HG03108 (cell line): ENCODE results near the gene PF4V1.

Experiments
- ATAC-seq: cut with Tn5 transposase; IDR thresholded peaks from one replicate; pipeline ENCODE4 v1.9.1; 2021; ENCODE audit warnings: moderate library complexity; ENCODE audit not compliant: unreplicated experiment

The PF4V1 gene

GRCh38 chr4:73853246-73853704 lies at the start of gene PF4V1:
Gene PF4V1 (plus strand): TSS chr4:73853296. CDS start chr4:73853363, 67 bp downstream.
- ATAC-seq = no peak

- ATAC-seq = no peak
These were observed 42.9 kb upstream of the PF4V1 start for GRCh38 chr4:73810191-73810590.

DNA sequence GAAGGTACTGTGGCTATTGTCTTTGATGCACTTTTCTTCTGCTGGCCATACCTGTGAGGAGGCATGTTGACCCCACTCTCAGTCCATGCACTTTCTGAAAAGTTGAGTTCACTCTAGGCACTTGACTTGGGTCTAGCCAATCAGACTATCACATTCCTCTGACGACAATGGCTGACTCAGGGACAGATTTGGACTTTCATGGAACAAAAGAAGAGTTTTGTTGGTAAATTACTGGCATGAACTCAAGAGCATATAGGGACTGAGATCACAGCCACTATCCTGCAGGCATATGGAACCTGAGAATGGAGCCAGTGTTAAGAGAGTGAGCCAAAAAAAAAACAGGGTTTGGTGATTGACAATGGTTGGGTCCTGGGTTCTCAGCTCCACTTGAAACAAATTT lies 41.3 kb upstream of the PF4V1 start:
- ATAC-seq = no peak

DNA sequence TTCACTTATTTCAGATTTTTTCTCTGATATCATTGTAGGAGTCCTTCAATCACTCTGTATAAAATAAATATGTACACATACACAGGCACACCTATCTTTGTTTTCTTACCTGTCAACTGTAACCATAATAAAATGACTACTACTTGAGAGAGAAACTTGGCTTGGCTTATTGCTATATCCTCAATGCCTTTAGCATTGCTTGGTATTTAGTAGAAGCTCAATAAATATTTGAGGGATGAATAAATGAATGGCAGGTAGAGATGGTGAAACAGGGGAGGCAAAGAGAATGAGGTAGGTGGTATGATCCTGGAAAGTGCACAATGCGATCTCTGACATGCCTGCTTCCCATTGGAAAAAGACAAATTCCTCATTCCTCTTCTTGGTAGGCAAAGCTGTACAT lies 38.4 kb upstream of the PF4V1 start:
- ATAC-seq = no peak

GRCh38 chr4:73815145-73815544 lies 38.0 kb upstream of the PF4V1 start:
- no peak for ATAC-seq

DNA sequence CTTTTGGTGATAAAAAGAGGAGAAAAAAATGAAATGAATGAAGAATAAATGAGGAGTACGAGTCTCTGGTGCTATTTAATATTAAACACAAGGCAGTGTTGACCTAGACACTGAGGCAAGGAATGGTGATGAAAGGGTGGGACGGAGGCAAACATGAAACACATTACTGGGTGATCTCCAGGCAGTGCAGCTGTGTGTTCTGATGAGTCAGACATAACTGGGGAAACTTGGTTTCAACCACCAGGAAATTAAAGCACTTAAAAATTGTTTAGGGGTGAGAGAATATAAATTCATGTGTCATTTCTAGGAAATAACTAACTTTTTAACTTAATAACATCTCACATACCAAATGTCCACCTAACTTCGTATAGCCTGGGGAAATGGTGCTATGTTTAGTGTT lies 36.3 kb upstream of the PF4V1 start:
- ATAC-seq = no peak

DNA sequence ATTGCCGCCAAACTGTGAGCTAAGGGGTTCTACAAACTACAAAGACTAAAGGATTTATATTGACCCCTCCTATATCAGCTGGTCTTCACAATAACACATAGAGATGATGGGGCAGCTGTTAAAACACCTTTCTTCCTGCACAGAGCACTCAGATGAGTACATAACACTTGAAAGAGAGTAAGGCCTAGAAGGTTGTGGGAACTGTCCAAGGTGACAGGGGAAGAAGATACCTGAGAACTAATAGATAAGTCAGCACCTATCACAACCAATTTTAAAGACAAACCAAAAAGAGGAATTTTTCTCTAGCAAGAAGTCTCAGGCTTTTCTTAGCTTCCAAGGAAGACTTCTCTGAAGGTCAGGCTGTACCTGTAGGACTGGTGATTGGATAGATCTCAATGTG lies 35.8 kb upstream of the PF4V1 start:
- no peak for ATAC-seq

DNA sequence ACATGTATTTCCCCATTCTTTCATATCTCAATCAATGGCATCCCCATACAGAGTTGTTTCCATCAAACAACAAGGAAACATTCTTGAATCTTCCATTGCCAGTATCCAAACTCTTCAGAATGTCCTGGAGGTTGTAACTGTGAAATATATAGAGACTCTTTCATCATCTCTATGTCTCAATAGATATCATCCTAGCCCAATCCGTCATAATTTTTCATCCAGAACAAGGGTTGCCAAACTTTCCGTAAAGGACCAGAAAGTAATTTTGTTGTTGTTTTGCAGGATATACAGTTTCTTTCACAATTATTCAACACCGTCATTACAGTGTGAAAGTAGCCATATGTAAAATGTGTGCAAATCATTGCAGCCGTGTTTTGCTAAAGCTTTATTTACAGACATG lies 31.8 kb upstream of the PF4V1 start:
- ATAC-seq = no peak

DNA sequence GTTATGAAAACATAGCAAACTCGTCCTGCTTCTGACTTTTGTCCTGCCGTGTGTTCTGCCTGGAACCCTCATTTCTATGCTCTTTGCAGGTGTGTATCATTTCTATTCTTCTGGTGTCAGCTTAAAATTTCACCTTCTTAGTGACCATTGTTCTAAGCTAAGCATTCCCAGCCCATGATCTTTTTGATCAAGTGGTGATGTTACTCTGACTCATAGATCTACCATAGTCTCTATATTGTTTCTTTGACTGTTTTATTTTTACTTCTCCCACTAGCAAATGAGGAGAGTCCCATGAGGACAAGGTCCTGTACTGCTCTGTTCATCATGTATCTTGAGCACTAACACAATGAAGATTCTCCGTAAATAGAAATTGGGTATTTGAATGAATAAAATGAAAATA lies 30.7 kb upstream of the PF4V1 start:
- no peak for ATAC-seq

- ATAC-seq = no peak
These were observed 30.1 kb upstream of the PF4V1 start for GRCh38 chr4:73822812-73823504.

DNA sequence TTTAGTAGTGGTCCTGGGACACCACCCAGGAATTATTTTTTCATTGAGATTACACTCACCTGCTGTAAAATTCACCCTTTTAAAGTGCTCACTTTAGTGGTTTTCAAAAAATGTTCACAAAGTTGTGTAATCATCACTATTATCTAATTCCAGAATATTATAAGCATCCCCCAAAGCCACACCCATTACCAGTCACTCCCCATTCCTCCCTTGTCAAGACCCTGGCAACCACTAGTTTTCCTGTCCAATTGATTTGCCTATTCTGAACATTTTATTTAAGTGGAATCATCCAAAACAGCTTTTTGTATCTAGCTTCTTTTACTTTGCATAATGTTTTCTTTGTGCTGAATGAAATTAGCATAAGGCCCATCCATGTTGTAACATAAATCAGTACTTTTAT lies 29.3 kb upstream of the PF4V1 start:
- ATAC-seq = no peak

- ATAC-seq = no peak
These were observed 24.1 kb upstream of the PF4V1 start for GRCh38 chr4:73828956-73829355.

DNA sequence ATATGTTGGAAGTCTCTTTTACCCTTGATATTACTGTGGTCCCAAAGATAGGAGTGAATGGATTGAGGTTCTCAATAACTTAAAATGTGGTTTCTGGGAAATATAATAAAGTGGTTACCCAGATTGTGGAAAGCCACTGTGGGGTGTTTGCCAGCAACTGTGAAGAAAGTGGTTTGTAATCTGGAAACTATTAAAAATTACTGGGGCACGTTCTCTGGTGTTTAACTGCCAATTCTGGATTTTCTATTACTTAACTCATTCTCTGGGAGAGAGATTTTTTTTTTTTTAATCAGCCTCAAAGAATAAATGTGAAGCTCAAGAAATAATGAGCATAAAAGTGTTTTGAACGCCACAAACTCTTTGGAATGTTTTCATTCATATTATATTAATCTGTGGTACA lies 21.5 kb upstream of the PF4V1 start:
- no peak for ATAC-seq

- ATAC-seq = no peak
These were observed 20.4 kb upstream of the PF4V1 start for GRCh38 chr4:73832651-73833237.

GRCh38 chr4:73836373-73837279 lies 16.5 kb upstream of the PF4V1 start, which contains the start of gene CXCL6:
Gene CXCL6 (plus strand): TSS chr4:73836678. CDS start chr4:73836751, 73 bp downstream.
- ATAC-seq = no peak

- ATAC-seq = no peak
These were observed 14.0 kb upstream of the PF4V1 start for GRCh38 chr4:73839071-73839470.

DNA sequence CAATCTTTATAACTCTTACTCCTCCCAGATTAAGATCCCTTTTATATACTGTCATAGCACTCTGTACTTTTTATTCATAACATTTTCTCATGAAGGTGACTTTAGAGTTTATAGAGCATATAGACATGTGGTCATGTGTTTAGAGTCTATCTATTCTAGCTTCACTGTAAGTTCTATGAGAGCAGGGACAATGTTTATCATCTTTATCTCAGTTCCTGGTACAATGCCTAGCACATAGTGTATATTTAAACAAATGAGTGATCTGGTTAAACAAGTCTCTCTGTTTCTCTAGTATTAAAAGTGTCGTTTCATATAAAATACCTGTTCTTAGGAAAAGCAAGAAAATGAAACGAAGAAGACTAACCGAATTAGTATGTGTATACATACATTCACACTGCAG lies 13.4 kb upstream of the PF4V1 start:
- ATAC-seq = no peak

DNA sequence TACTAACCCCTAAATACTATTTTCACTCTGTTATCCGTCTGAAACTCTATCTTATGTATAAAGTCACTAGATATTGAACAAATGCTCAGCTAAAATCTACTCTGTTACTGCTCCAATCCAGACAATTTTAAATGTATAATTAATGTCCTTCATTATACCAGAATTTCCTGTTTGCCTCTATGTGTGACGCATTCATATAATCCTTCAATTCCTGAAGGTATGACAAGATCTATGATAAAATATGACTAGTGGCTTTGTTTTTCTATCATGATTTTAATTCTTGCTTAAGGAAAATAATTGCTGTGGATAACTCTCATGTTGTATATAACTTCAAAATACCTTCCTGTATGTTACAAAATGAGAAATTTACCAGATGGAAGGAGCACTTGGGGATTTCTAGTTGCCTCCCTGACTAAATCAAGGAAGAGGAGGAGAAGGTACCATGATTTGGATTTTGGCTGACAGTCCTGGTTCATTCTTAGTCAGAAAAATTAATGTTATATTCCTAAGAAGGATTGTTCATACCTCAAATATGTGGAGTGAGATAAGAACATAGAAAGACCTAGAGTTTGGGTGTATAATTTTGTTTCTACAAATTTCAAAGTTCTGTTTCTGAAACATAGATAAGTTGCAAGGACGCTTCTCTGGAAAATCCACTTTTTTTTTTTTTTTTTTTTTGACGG lies 11.7 kb upstream of the PF4V1 start:
- ATAC-seq = no peak

GRCh38 chr4:73842696-73843095 lies 10.4 kb upstream of the PF4V1 start:
- ATAC-seq = no peak

GRCh38 chr4:73843369-73843768 lies 9.7 kb upstream of the PF4V1 start:
- no peak for ATAC-seq

DNA sequence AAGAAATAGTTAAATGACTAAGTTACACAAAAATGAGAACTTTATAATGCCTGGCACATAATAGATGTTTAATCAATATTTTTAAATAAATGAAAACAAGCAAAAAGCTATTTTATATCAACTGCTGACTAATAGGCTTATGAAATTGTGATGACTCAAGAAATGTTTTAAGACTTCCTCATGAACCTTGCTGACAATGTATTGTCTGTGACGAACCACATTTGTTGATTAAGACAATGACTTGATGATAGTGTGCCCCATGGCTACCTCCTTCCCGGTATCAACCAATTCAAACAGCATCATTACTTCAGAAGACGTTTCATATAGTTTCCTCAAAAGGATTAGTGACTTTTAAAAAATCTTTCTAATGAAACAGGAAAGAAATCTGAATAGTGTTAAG lies 8.8 kb upstream of the PF4V1 start:
- no peak for ATAC-seq
